ENCODE measurements around the gene LAGE3.
A peak's percentile ranks its signal among the peaks of the same experiment; 100 is the strongest.

Gene LAGE3

GRCh38 chrX:154452823-154453222 lies 26.3 kb downstream of the LAGE3 start:
- DNase-seq: no peak

GRCh38 chrX:154450312-154450711 lies 28.8 kb downstream of the LAGE3 start:
- no peak for DNase-seq

GRCh38 chrX:154449618-154450017 lies 29.5 kb downstream of the LAGE3 start:
- DNase-seq: no peak

- no peak for DNase-seq
Measured at GRCh38 chrX:154448484-154448883, 30.6 kb downstream of the LAGE3 start.

GRCh38 chrX:154446430-154446829 lies 32.7 kb downstream of the LAGE3 start:
- no peak for DNase-seq

GRCh38 chrX:154445776-154446175 lies 33.3 kb downstream of the LAGE3 start:
- no peak for DNase-seq

- no peak for DNase-seq
Measured at GRCh38 chrX:154444755-154445246, 34.3 kb downstream of the LAGE3 start.

- peak; percentile 78 for DNase-seq
Measured at GRCh38 chrX:154443992-154444754, 34.9 kb downstream of the LAGE3 start, which contains the start of gene FAM50A. Gene FAM50A, plus strand, starts transcription at chrX:154444141. Its CDS starts 95 bp downstream, at chrX:154444236.

- DNase-seq: no peak
Measured at GRCh38 chrX:154443479-154443910, 35.6 kb downstream of the LAGE3 start.

GRCh38 chrX:154441984-154442707 lies 36.9 kb downstream of the LAGE3 start:
- no peak for DNase-seq

GRCh38 chrX:154441564-154441963 lies 37.5 kb downstream of the LAGE3 start:
- DNase-seq: no peak

- DNase-seq: no peak
Measured at GRCh38 chrX:154440623-154441357, 38.3 kb downstream of the LAGE3 start.

GRCh38 chrX:154439841-154440240 lies 39.2 kb downstream of the LAGE3 start:
- no peak for DNase-seq

- no peak for DNase-seq
Measured at GRCh38 chrX:154437971-154438893, 40.8 kb downstream of the LAGE3 start.

GRCh38 chrX:154436983-154437752 lies 41.9 kb downstream of the LAGE3 start, which contains the start of gene GDI1:
Gene GDI1, plus strand, starts transcription at chrX:154437154. Its CDS starts 101 bp downstream, at chrX:154437255.
- peak; percentile 57 for DNase-seq

- DNase-seq: peak; percentile 60
Measured at GRCh38 chrX:154436374-154436982, 42.6 kb downstream of the LAGE3 start.

GRCh38 chrX:154435171-154435733 lies 43.8 kb downstream of the LAGE3 start:
- DNase-seq: no peak

- DNase-seq: no peak
Measured at GRCh38 chrX:154434394-154435168, 44.5 kb downstream of the LAGE3 start.

GRCh38 chrX:154433605-154434004 lies 45.5 kb downstream of the LAGE3 start:
- DNase-seq: no peak

GRCh38 chrX:154432210-154432609 lies 46.9 kb downstream of the LAGE3 start:
- DNase-seq: no peak

Data from CD4-positive, alpha-beta T cell treated with Interleukin-15 for 1 hour (primary cell).